Breast epithelium (tissue), 4 donors: Measurements from ENCODE around the gene NUCB1. TPM values are rescaled to one million over a fixed set of nuclear protein-coding genes. Genes with fewer than 3 reads are reported as not detected.
"Not testable (repeated sequence)": the region's sequence is repeated elsewhere in the genome, so short reads cannot be mapped to it uniquely, and the experiment has no call there.

ENCODE experiments used
- DNase-seq, 2 donors: peaks; one replicate each; pipeline ENCODE4 v3.0.0-alpha.2; 2019; ENCODE audit warnings: low spot score in 2 of 2
- H3K27ac ChIP-seq, 2 donors: fragments of 200-600 bp; sonication (generic) in 1 of 2; one replicate each; pipeline ENCODE4 v1.5.1; 2016 to 2019; ENCODE audit warnings: mild to moderate bottlenecking in 1 of 2
- H3K27me3 ChIP-seq, 2 donors: fragments of 200-600 bp; sonication (generic) in 1 of 2; one replicate each; pipeline versions ENCODE4 v1.5.1 to v1.6.0; 2017 to 2019; ENCODE audit warnings: control low read depth in 1 of 2, mild to moderate bottlenecking in 1 of 2
- H3K36me3 ChIP-seq: fragments of 200-600 bp; one replicate; pipeline ENCODE4 v1.5.1; 2019
- H3K4me1 ChIP-seq, 2 donors: fragments of 200-600 bp; sonication (generic); one replicate each; pipeline ENCODE4 v1.5.1; 2016 to 2019; ENCODE audit warnings: control low read depth in 1 of 2
- H3K4me3 ChIP-seq, 3 donors: fragments of 200-600 bp; sonication (generic); 1 replicate in 2 of 3; 2 replicates in 1 of 3; pipeline ENCODE4 v1.5.1; 2016 to 2019; ENCODE audit warnings: mild to moderate bottlenecking in 3 of 3, moderate library complexity in 2 of 3
- H3K9me3 ChIP-seq, 2 donors: fragments of 200-600 bp; sonication (generic) in 1 of 2; one replicate each; pipeline ENCODE4 v1.5.1; 2016 to 2019; ENCODE audit warnings: control low read depth in 1 of 2
- POLR2A ChIP-seq: fragments of 450-650 bp; IDR thresholded peaks from one replicate; pipeline ENCODE4 v1.6.1; 2016; ENCODE audit warnings: antibody characterized with exemption, mild to moderate bottlenecking, moderate library complexity
- POLR2AphosphoS5 ChIP-seq, 3 donors: sonication (generic); formaldehyde crosslinking; IDR thresholded peaks; one replicate each; pipeline ENCODE4 v1.6.1; 2017; ENCODE audit warnings: antibody characterized with exemption in 3 of 3
- intact Hi-C: fragments of 100-400 bp; cut with DNase I; formaldehyde crosslinking; loops from one replicate; pipeline ENCODE4 v1.15.1; 2023; ENCODE audit warnings: low total_unique reads
- total RNA-seq, 3 donors: library from RNA; depleted of rRNA; stranded (reverse); fragments of >200 nt; gene quantifications; one replicate each; pipeline ENCODE4 v1.1.0, GENCODE V29; 2016
- TF ChIP-seq, protein P1 (sequence below), 3 donors: fragments of 450-650 bp; IDR thresholded peaks; one replicate each; pipeline ENCODE4 v1.5.1; 2016 to 2017; ENCODE audit warnings: antibody characterized with exemption in 3 of 3, mild to moderate bottlenecking in 3 of 3, moderate library complexity in 3 of 3

Gene NUCB1
- total RNA-seq, 3 donors from 2014 or later, result 131 to 333 (median 223) TPM

DNA sequence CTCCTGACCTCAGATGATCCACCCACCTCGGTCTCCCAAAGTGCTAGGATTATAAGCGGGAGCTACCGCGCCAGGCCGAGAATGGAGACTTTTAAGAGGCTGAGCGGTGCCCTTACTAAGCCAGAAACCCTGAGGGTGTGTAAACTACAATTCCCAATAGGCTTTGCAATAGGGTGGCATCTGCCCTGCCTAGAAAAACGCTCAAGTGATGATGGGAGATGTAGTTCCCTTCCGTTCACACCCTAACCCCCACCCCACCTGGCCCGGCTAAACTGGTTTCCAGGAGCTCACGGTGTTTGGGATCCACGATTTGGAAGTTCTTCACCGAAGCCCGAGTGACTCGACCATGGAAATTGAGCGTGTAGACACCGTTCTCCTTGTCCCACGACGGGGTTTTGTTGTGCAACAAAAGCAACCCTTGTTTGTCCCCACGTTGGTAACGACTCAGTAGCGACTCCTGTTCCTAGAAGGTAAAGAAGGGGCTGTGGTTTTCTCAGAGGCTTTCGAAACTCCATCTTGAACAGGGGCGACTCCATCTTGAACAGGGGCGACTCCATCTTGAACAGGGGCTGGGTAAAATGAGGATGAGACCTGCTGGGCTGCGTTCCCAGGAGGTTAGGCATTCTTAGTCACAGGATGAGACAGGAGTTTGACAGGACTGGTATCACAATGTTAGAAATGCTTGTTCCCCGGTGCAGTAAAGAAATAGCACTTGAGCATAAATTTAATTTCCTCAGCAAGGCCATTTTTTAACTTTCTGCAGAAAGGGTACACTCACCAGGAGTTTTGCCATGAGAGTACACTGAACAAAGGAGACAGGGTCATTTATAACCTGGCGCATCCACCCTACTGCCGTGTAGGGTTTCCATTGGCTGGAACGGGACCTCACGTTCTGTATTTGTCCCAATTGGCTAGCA is 18.1 kb upstream of the NUCB1 start:
- Histone ChIP-seq H3K36me3 (no peaks in the 10 kb centered on the region), H3K27ac (no peak overlapping the region), H3K27me3 (no peaks in the 10 kb centered on the region), H3K4me3 (no peak overlapping the region), H3K9me3 (no peaks in the 10 kb centered on the region), H3K4me1 (no peaks in the 10 kb centered on the region)
- intact Hi-C loops, result no loop called here
- no peak for DNase-seq
- no peak for TF ChIP-seq POLR2A
- TF ChIP-seq POLR2AphosphoS5 (IDR thresholded peaks at IDR 0.05), result no peak
- TF ChIP-seq, protein P1, sequence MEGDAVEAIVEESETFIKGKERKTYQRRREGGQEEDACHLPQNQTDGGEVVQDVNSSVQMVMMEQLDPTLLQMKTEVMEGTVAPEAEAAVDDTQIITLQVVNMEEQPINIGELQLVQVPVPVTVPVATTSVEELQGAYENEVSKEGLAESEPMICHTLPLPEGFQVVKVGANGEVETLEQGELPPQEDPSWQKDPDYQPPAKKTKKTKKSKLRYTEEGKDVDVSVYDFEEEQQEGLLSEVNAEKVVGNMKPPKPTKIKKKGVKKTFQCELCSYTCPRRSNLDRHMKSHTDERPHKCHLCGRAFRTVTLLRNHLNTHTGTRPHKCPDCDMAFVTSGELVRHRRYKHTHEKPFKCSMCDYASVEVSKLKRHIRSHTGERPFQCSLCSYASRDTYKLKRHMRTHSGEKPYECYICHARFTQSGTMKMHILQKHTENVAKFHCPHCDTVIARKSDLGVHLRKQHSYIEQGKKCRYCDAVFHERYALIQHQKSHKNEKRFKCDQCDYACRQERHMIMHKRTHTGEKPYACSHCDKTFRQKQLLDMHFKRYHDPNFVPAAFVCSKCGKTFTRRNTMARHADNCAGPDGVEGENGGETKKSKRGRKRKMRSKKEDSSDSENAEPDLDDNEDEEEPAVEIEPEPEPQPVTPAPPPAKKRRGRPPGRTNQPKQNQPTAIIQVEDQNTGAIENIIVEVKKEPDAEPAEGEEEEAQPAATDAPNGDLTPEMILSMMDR (IDR thresholded peaks at IDR 0.05), result no peak

DNA sequence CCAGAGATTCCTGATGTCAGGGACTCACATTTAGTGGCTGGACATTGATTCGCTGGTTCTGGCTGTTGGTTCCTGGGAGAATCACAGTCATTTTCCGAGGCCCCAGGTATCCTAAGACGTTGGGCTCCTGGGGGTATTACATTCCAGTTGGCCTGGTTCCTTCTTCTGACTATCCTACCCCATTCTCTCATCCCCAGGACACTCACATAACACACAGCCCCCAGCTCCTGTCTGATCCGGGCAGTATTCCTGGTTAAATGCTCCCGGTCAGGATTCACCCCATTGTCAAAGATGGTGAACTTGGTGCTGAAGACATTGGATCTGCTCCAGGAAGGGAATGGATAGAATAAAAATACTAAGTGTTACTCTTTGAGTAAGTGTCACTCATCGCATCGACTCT is 16.4 kb upstream of the NUCB1 start:
- H3K4me3 ChIP-seq, result no peak overlapping the region
- no peaks in the 10 kb centered on the region for H3K4me1 ChIP-seq
- no peak overlapping the region for H3K27ac ChIP-seq
- no peaks in the 10 kb centered on the region for H3K9me3 ChIP-seq
- no peaks in the 10 kb centered on the region for H3K36me3 ChIP-seq
- TF ChIP-seq, protein P1 (IDR thresholded peaks at IDR 0.05), result no peak
- no peak for TF ChIP-seq POLR2AphosphoS5 (IDR thresholded peaks at IDR 0.05)
- TF ChIP-seq POLR2A, result no peak
- intact Hi-C loops, result no loop called here
- H3K27me3 ChIP-seq, result no peaks in the 10 kb centered on the region
- no peak for DNase-seq

DNA sequence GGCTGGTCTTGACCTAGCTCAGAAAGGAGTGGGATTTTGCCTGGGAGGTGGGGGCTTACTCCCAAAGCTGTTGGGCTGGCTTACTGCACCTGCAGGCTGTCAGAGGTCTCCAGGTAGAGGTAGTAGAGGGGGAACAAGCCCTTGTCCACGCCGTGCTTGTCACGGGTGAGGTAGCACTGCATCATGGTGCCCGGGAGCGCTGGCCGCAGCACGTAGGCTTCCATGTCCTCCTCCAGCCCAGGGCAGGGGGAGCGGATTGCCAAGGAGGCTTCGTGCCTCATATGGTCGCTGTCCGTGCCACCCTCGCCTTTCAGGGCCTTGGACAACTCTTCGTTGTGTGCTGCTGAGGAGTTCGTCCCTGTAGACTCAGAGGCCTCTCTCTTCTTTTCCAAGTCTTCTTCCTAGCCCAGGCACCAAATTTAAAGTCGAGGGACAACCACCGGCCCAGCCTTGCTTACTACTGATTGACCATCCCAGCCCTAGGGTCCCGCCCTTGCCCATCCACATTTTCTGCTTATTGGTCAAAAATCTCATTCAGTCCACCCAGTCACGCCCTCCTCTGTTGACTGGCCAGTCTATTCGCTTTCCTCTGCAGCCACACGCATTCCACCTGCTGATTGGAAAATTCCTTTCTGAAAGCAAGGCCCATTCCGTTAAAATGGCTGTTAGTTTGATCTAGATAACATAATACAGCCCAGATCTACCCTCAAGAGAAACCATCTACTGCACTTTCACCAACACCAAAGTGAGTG is 12.1 kb upstream of the NUCB1 start:
- Histone ChIP-seq H3K9me3 (no peaks in the 10 kb centered on the region), H3K4me1 (no peaks in the 10 kb centered on the region), H3K36me3 (no peaks in the 10 kb centered on the region), H3K27me3 (no peaks in the 10 kb centered on the region), H3K4me3 (no peak overlapping the region), H3K27ac (no peak overlapping the region)
- intact Hi-C loops, result no loop called here
- TF ChIP-seq, protein P1 (IDR thresholded peaks at IDR 0.05), result no peak
- TF ChIP-seq POLR2A (no peak), POLR2AphosphoS5 (IDR thresholded peaks at IDR 0.05) (no peak)
- DNase-seq, result no peak

DNA sequence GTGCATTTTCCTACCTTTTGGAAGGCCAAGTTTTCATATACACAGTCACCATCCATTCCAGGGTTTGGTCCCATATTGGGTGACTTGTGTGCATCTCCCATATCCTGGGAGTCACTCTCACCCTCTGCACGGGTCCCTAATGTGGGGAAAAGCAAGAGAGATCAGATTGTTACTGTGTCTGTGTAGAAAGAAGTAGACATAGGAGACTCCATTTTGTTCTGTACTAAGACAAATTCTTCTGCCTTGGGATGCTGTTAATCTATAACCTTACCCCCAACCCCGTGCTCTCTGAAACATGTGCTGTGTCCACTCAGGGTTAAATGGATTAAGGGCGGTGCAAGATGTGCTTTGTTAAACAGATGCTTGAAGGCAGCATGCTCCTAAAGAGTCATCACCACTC is 10.6 kb upstream of the NUCB1 start:
- H3K27me3 ChIP-seq, intact Hi-C loops: not testable (repeated sequence)

DNA sequence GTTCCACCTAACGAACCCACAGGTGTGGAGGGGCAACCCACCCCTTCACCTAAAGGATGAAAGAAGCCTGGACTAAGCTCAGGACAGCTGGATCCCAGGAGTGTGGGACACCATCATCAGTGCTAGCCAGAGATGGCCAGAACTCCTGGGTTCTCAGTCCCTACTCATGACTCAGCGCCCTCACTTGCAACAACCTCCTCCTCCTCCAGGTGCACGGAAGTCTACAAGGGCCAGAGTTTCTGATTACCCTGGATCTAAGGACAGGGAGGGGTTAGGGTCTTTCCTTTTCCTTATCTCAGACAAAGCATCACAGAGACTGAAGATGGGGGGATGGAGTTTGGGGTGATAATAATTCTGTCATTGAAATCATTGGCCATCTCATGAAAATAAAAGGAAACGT is 9.6 kb upstream of the NUCB1 start:
- Histone ChIP-seq H3K36me3 (no peaks in the 10 kb centered on the region), H3K4me1 (no peaks in the 10 kb centered on the region), H3K9me3 (no peaks in the 10 kb centered on the region), H3K27me3 (no peaks in the 10 kb centered on the region), H3K4me3 (no peak overlapping the region), H3K27ac (no peak overlapping the region)
- intact Hi-C loops, result no loop called here
- no peak for DNase-seq
- TF ChIP-seq POLR2AphosphoS5 (IDR thresholded peaks at IDR 0.05), result no peak
- TF ChIP-seq POLR2A, result no peak
- TF ChIP-seq, protein P1 (IDR thresholded peaks at IDR 0.05), result no peak

More for the DNA sequence above, 10.6 kb upstream of the NUCB1 start:
- H3K36me3 ChIP-seq, H3K9me3 ChIP-seq, H3K4me1 ChIP-seq, H3K27ac ChIP-seq, H3K4me3 ChIP-seq, DNase-seq: not testable (repeated sequence)
